ENCODE measurements around the gene CEP170B.

Gene CEP170B

DNA sequence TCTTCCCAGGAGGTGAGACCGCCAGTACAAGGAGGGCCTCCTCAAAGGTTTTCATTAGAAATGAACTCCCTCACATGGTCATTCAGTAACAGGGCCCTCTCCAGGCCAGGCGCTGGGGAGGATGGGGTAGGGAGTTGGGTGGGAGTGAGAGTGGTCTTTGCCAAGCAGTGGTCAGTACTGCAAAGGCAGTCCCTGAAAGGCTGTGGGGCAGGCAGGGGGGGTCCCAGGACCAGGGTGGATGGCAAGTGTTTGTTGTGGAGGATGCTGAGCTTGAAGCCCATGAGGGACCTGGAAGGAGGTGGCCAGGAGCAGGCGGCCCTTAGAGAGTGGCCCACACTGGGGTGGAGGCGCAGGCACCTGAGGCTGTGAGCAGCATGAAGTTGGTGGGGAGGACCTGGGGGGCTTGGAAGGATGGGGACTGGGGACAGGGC lies 26.1 kb downstream of the CEP170B start:
- H3K27me3 ChIP-seq (ENCODE audit: control insufficient read depth, low read length), result no peaks in the 10 kb centered on the region; the same call in 1 of the 2 replicates
- TF ChIP-seq, protein P1, sequence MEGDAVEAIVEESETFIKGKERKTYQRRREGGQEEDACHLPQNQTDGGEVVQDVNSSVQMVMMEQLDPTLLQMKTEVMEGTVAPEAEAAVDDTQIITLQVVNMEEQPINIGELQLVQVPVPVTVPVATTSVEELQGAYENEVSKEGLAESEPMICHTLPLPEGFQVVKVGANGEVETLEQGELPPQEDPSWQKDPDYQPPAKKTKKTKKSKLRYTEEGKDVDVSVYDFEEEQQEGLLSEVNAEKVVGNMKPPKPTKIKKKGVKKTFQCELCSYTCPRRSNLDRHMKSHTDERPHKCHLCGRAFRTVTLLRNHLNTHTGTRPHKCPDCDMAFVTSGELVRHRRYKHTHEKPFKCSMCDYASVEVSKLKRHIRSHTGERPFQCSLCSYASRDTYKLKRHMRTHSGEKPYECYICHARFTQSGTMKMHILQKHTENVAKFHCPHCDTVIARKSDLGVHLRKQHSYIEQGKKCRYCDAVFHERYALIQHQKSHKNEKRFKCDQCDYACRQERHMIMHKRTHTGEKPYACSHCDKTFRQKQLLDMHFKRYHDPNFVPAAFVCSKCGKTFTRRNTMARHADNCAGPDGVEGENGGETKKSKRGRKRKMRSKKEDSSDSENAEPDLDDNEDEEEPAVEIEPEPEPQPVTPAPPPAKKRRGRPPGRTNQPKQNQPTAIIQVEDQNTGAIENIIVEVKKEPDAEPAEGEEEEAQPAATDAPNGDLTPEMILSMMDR (IDR thresholded peaks at IDR 0.05; ENCODE audit: low read depth, low read length, poor library complexity, severe bottlenecking), result no peak
- TF ChIP-seq EZH2phosphoT487 (IDR thresholded peaks at IDR 0.05; ENCODE audit: borderline replicate concordance, low read length), result no peak
- no peaks in the 10 kb centered on the region for H3K79me2 ChIP-seq (ENCODE audit: control insufficient read depth, low read length)
- H3K9me2 ChIP-seq (replicated peaks; ENCODE audit: control insufficient read depth, low read length), result no peaks in the 10 kb centered on the region
- no peaks in the 10 kb centered on the region for H3K9me3 ChIP-seq (ENCODE audit: control insufficient read depth, insufficient read depth, low read length)
- H3K27ac ChIP-seq (ENCODE audit: low read depth, low read length), result no peak overlapping the region
- no peak overlapping the region for H3K4me2 ChIP-seq (ENCODE audit: low read length)
- no peaks in the 10 kb centered on the region; the same call in 1 of the 2 replicates for H3K4me1 ChIP-seq (ENCODE audit: control insufficient read depth, low read length)
- no peaks in the 10 kb centered on the region for H3K36me3 ChIP-seq (ENCODE audit: control insufficient read depth, low read length)
- no peaks in the 10 kb centered on the region for H3F3A ChIP-seq (ENCODE audit: control insufficient read depth, insufficient read depth)
- no peaks in the 10 kb centered on the region for H4K20me1 ChIP-seq (ENCODE audit: control insufficient read depth, insufficient read depth, low read depth, low read length)
- H3K4me3 ChIP-seq (ENCODE audit: low read length), result no peak overlapping the region

DNA sequence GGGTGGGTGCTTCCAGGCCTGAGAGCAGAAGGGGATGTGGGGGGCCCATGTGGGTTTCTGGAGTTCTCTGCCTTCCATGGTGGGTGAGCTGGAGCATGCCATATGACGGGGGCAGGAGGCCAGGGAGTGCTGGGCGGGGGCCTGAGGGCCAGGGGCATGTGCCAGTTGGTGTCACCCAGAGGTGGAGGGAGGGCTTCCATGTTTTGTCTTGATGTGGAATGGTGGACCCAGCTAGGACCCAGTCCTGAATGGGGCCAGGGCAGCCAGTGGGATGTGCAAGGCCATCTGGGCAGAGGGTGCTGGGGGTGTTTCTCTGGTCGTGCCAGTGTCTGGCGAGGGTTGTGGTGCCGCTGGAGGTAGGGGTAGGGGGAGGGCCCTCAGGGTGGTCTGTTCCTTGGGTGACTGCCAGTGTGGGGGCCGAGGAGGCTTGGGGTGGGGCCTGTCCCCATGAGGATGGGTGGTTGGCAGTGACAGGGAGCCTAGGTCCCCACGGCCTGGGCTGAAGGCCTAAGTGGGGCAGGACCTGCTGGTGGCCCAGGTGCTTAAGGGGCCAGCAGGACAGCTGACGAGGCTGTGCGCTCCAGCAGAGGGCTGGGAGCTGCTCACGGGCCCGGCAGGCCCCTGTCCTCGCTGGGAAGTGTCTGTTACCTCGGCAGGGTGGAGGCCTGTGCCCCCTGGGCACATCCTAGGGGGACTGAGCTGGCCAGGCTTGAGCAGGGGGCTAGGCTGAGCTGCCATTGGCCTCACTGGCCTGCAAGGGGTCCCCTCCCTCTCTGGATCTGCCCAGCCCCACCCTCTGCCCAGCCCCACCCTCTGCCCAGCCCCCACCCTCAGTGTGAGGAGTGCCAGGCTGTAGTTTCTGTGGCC lies 26.8 kb downstream of the CEP170B start:
- Histone ChIP-seq H3K9me3 (ENCODE audit: control insufficient read depth, insufficient read depth, low read length) (no peaks in the 10 kb centered on the region), H3K4me2 (ENCODE audit: low read length) (no peak overlapping the region), H3F3A (ENCODE audit: control insufficient read depth, insufficient read depth) (no peaks in the 10 kb centered on the region), H3K79me2 (ENCODE audit: control insufficient read depth, low read length) (no peaks in the 10 kb centered on the region), H3K4me1 (ENCODE audit: control insufficient read depth, low read length) (no peaks in the 10 kb centered on the region; the same call in 1 of the 2 replicates), H3K4me3 (ENCODE audit: low read length) (no peak overlapping the region), H3K27me3 (ENCODE audit: control insufficient read depth, low read length) (no peaks in the 10 kb centered on the region; the same call in 1 of the 2 replicates), H3K27ac (ENCODE audit: low read depth, low read length) (no peak overlapping the region), H3K9me2 (replicated peaks; ENCODE audit: control insufficient read depth, low read length) (no peaks in the 10 kb centered on the region), H4K20me1 (ENCODE audit: control insufficient read depth, insufficient read depth, low read depth, low read length) (no peaks in the 10 kb centered on the region), H3K36me3 (ENCODE audit: control insufficient read depth, low read length) (no peaks in the 10 kb centered on the region)
- no peak for TF ChIP-seq EZH2phosphoT487 (IDR thresholded peaks at IDR 0.05; ENCODE audit: borderline replicate concordance, low read length)
- TF ChIP-seq, protein P1 (IDR thresholded peaks at IDR 0.05; ENCODE audit: low read depth, low read length, poor library complexity, severe bottlenecking), result no peak

DNA sequence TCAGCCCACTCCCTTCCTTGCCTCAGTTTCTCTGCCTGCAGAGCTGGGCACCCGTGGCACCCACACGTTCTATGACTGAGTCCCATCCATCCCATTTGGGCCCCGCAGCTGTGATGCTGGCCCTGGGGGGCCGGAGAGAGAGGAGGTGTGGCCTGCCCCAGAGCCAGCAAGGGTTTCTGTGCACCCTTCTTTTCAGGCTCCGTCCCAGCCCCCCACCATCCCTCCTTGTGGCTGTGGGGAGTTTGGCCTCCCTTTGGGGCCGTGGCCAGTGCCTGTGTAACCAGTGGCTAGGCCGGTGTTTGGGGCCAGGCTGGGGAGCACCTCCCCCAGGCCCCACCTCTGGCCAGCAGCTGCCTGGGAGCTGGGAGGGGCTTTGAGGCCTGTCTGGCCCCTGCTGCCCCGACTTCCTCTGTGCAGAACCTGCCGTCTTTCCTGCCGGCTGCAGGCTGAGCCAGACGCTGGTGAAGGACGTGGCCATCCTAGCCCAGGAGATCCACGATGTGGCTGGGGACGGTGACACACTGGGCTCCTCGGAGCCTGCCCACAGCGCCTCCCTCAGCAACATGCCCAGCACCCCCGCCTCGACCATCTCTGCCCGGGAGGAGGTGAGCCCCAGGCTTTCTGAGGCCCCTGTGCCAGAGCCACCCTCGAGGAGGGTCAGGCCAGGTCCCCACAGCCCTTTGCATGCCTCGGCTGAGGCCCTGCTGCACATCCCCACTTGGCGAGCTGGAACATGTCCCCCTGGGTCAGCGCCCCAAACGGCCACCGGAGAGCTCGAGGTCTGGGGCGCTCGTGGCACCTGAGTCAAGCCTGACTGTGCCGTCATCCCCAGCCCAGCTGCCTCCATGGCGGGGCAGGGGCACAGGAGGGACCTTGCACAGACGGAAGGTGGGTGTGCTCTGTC lies 27.7 kb downstream of the CEP170B start:
- no peak overlapping the region for H3K27ac ChIP-seq (ENCODE audit: low read depth, low read length)
- no peak for TF ChIP-seq EZH2phosphoT487 (IDR thresholded peaks at IDR 0.05; ENCODE audit: borderline replicate concordance, low read length)
- TF ChIP-seq, protein P1 (IDR thresholded peaks at IDR 0.05; ENCODE audit: low read depth, low read length, poor library complexity, severe bottlenecking), result no peak

More for the DNA sequence above, 27.7 kb downstream of the CEP170B start:
- Histone ChIP-seq H3K9me3 (ENCODE audit: control insufficient read depth, insufficient read depth, low read length) (no peaks in the 10 kb centered on the region), H3F3A (ENCODE audit: control insufficient read depth, insufficient read depth) (no peaks in the 10 kb centered on the region), H3K4me1 (ENCODE audit: control insufficient read depth, low read length) (no peaks in the 10 kb centered on the region; the same call in 1 of the 2 replicates), H4K20me1 (ENCODE audit: control insufficient read depth, insufficient read depth, low read depth, low read length) (no peaks in the 10 kb centered on the region), H3K27me3 (ENCODE audit: control insufficient read depth, low read length) (no peaks in the 10 kb centered on the region; the same call in 1 of the 2 replicates), H3K4me3 (ENCODE audit: low read length) (no peak overlapping the region), H3K4me2 (ENCODE audit: low read length) (no peak overlapping the region), H3K36me3 (ENCODE audit: control insufficient read depth, low read length) (no peaks in the 10 kb centered on the region), H3K9me2 (replicated peaks; ENCODE audit: control insufficient read depth, low read length) (no peaks in the 10 kb centered on the region), H3K79me2 (ENCODE audit: control insufficient read depth, low read length) (no peaks in the 10 kb centered on the region)
